Measurements from ENCODE around the gene SUCLG2. TPM values are rescaled to one million over a fixed set of nuclear protein-coding genes. Genes with fewer than 3 reads are reported as not detected.

Gene SUCLG2
- total and polyA plus RNA-seq, 10 of the 15 experiments (the other 5 are each of a cell fraction or from before 2014, with no cell fraction given) = 17.8 to 50.9 (median 37.2) TPM

GRCh38 chr3:67685499-67685898 lies 31.1 kb upstream of the SUCLG2 start:
- no TSS peak for BruUV-seq (replicated peaks)
- Histone ChIP-seq H3K79me2 (ENCODE audit: control insufficient read depth, insufficient read depth, low read length) (no peaks in the 10 kb centered on the region), H3K4me2 (ENCODE audit: control insufficient read depth, insufficient read depth) (peak overlapping the region; percentile 80), H2AFZ (ENCODE audit: control insufficient read depth, low read depth, low read length) (peak overlapping the region; percentile 53), H3K9ac (ENCODE audit: control insufficient read depth, insufficient read depth, low read length) (no peak overlapping the region; the same call in 1 of the 2 replicates), H3K27me3 (replicated peaks in 1 of 2; ENCODE audit: control insufficient read depth in 2 of 2, insufficient read depth in 2 of 2, low read length in 1 of 2) (no peaks in the 10 kb centered on the region), H3K4me3 (peak overlapping the region; percentile 28; the same call in 1 of the 2 replicates), H3K36me3 (ENCODE audit: control insufficient read depth in 2 of 2, insufficient read depth in 2 of 2, low read length in 1 of 2) (no peaks in the 10 kb centered on the region), H4K20me1 (ENCODE audit: control insufficient read depth, insufficient read depth) (no peaks in the 10 kb centered on the region), H3K9me3 (replicated peaks; ENCODE audit: control insufficient read depth, insufficient read depth, low read length) (no peaks in the 10 kb centered on the region), H3K27ac (ENCODE audit: control insufficient read depth, insufficient read depth) (peak overlapping the region; percentile 72), H3K4me1 (ENCODE audit: control insufficient read depth, insufficient read depth, low read length) (peaks cover 19% of the 10 kb centered on the region)
- ChIA-PET CTCF (no interaction called here), SMC1A (ENCODE audit: uncharacterized antibody, unreplicated experiment) (interaction anchor here (0.6 to 2.8 kb wide), 3 partner anchors 15 to 638 kb away, joined by 3 to 18 read pairs (median 3); no protein-coding TSS in a partner anchor), POLR2A (no interaction called here), RAD21 (ENCODE audit: unreplicated experiment) (no interaction called here)
- 0% methylated on average over 1 of the region's 1 CpG for WGBS (ENCODE audit: insufficient coverage, insufficient replicate concordance, low lambda C conversion rate, missing lambda C conversion rate)
- intact Hi-C loops (cut with micrococcal nuclease; ENCODE audit: unreplicated experiment) (loop anchor here (1.0 to 10.0 kb wide), 2 partner anchors 30 to 301 kb away; no protein-coding TSS in a partner anchor), in situ Hi-C loops (cut with MboI) (no loop called here)
- peak; percentile 100 for ATAC-seq
- FAIRE-seq = peak; percentile 90
- DNase-seq (ENCODE audit: low read depth, low spot score) = peak; percentile 66
- no peak for TF ChIP-seq POLR2A (IDR thresholded peaks at IDR 0.05; ENCODE audit: low read depth, low read length)
- TF ChIP-seq IRF4 (IDR thresholded peaks at IDR 0.05; ENCODE audit: low read depth, low read length) = no peak
- no peak for TF ChIP-seq SP1 (IDR thresholded peaks at IDR 0.05; ENCODE audit: low read depth, low read length)
- TF ChIP-seq BCL11A (IDR thresholded peaks at IDR 0.05; ENCODE audit: low read depth, low read length) = 0 out of 2 replicates have a peak, but pooled peaks have one; percentile 15
- TF ChIP-seq BCL3 (IDR thresholded peaks at IDR 0.05; ENCODE audit: borderline replicate concordance, insufficient read depth, low read depth, low read length, poor library complexity, severe bottlenecking) = no peak
- TF ChIP-seq SPI1 (IDR thresholded peaks at IDR 0.05; ENCODE audit: borderline replicate concordance, insufficient read depth, low read depth, low read length) = peak; percentile 81; the same call in 1 of the 2 replicates
- peak; percentile 43; the same call in 1 of the 2 replicates for TF ChIP-seq ATF7 (IDR thresholded peaks at IDR 0.05; ENCODE audit: low read depth)
- 0 out of 3 replicates have a peak, but pooled peaks have one; percentile 57 for TF ChIP-seq POU2F2 (IDR thresholded peaks at IDR 0.05; ENCODE audit: borderline replicate concordance, low read depth, low read length)
- 0 out of 2 replicates have a peak, but pooled peaks have one; percentile 29 for TF ChIP-seq GABPA (IDR thresholded peaks at IDR 0.05; ENCODE audit: low read depth)
- no peak for TF ChIP-seq E2F8 (IDR thresholded peaks at IDR 0.05; ENCODE audit: low read depth, partially characterized antibody)
- TF ChIP-seq PAX8 (IDR thresholded peaks at IDR 0.05) = no peak
- TF ChIP-seq NFIC (IDR thresholded peaks at IDR 0.05; ENCODE audit: low read depth, low read length) = peak; percentile 71
- no peak for TF ChIP-seq PML (IDR thresholded peaks at IDR 0.05; ENCODE audit: low read length)
- peak; percentile 24 for TF ChIP-seq SKIL (IDR thresholded peaks at IDR 0.05; ENCODE audit: low read depth, poor library complexity, severe bottlenecking)
- TF ChIP-seq CTCF (IDR thresholded peaks at IDR 0.05 in 2 of 3, conservative IDR thresholded peaks at IDR 0.05 in 1 of 3; ENCODE audit: control insufficient read depth in 2 of 3, extremely low read depth in 1 of 3, insufficient read depth in 1 of 3, low read depth in 3 of 3, low read length in 3 of 3) = no peak
- TF ChIP-seq RAD51 (IDR thresholded peaks at IDR 0.05) = no peak
